Measurements from ENCODE around the gene SLC25A26. TPM values are rescaled to one million over a fixed set of nuclear protein-coding genes. Genes with fewer than 3 reads are reported as not detected.

The SLC25A26 gene
- total and polyA plus RNA-seq, 2 of the 13 experiments (the other 11 are each of a cell fraction or from before 2014, with no cell fraction given) = 23.1 to 32.7 TPM

DNA sequence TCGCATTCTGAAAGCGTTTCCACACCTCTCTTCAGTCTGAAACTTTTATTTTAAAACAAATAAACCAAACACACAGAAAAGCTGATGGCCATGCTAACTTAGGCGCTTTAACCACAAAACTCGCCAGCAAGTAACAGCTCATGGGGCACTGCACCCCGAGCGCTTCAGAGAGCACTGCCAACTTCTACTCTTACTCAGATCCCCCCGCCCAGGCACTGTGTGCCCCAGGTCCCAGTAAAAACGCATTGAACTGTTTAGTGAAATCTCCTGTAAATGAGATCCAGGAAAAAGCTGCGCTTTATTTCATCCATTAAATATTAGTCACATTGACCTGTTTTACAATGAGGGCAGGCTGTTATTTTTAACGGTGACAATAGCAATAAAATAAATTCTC, 180.4 kb downstream of the SLC25A26 start:
- Histone ChIP-seq H3K4me2 (ENCODE audit: low read depth, low read length) (no peak overlapping the region), H2AFZ (ENCODE audit: low read length) (no peak overlapping the region), H3K4me1 (ENCODE audit: insufficient read depth, low read length) (no peaks in the 10 kb centered on the region), H3K27ac (ENCODE audit: extremely low read length, insufficient read depth, low read length) (no peak overlapping the region), H3K9me3 (ENCODE audit: low read length) (no peaks in the 10 kb centered on the region), H3K36me3 (replicated peaks in 1 of 2; ENCODE audit: control insufficient read depth in 1 of 2, insufficient read depth in 2 of 2, low read length in 2 of 2) (peaks cover 20 to 59% of the 10 kb centered on the region in 2 experiments), H3K9ac (ENCODE audit: insufficient read depth, low read depth, low read length) (no peak overlapping the region), H3K27me3 (ENCODE audit: control insufficient read depth in 1 of 2, insufficient read depth in 2 of 2, low read length in 2 of 2) (no peaks in the 10 kb centered on the region), H3K4me3 (replicated peaks in 1 of 3; ENCODE audit: insufficient read depth in 1 of 3, low read depth in 2 of 3, low read length in 3 of 3) (no peak overlapping the region), H3K79me2 (ENCODE audit: insufficient read depth, low read length) (no peaks in the 10 kb centered on the region), H4K20me1 (ENCODE audit: insufficient read depth, low read length) (no peaks in the 10 kb centered on the region)
- no peak for FAIRE-seq
- intact Hi-C loops (cut with micrococcal nuclease; ENCODE audit: unreplicated experiment) = no loop called here
- BruUV-seq (replicated peaks) = no TSS peak
- ChIA-PET POLR2A (no interaction called here), CTCF (ENCODE audit: low intra/inter-chr PET ratio, low total read pairs) (no interaction called here)
- WGBS (ENCODE audit: low lambda C conversion rate) = 97% methylated on average over 9 of the region's 10 CpGs
- DNase-seq (ENCODE audit: low spot score) = no peak
- in situ Hi-C loops (cut with HindIII; ENCODE audit: extremely low pct_ligation_motif_present, low pct_unique_long_range_greater_than_20kb) = no loop called here
- ATAC-seq = no peak
- no peak for TF ChIP-seq ZSCAN20 (CRISPR knock-in tag; IDR thresholded peaks at IDR 0.05; ENCODE audit: borderline replicate concordance)

DNA sequence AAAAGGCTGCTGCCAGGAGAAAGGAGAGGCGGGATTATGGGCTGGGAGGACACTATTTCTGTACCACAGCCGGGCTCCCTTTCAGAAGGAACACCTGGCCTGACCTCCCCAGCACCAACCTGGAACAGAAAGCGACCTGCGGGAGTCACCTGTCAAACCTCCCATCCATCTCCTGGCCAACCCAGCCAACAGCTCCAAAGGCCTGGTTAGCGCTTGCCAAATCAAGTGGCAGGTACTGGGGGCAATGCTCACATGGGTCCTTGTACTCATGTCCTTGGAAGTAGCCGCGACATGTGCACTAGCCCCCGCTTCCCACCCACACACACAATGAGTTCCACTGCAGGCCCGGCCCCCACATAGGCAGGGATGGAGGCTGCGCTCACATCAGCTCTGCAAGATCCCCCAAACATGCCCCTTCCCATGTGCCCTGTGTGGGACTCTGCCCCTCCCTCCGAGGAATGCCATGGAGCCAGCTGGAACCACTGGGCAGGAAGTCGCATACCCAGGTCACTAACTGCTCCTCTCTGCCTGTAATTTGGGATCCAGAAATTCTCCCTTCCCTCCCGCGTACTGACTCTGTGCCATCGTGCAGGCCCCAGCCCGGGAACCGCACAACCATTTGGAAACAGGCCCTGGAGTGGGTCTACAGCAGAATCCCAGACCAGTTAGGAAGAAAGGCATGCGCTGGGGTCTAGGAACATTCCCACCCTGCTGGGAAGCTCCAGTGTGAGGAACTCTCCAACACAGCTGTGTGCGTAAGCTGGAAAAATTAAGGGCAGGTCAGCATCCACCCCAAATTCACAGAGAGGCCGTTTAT, 181.1 kb downstream of the SLC25A26 start:
- no peak overlapping the region for H3K4me2 ChIP-seq (ENCODE audit: low read depth, low read length)
- WGBS (ENCODE audit: low lambda C conversion rate) = 99% methylated on average over 14 of the region's 20 CpGs
- no peaks in the 10 kb centered on the region for H3K27me3 ChIP-seq (ENCODE audit: control insufficient read depth in 1 of 2, insufficient read depth in 2 of 2, low read length in 2 of 2)
- POLR2A ChIA-PET = no interaction called here
- no peak overlapping the region for H3K27ac ChIP-seq (ENCODE audit: extremely low read length, insufficient read depth, low read length)
- DNase-seq (ENCODE audit: low spot score) (no peak), ATAC-seq (no peak), FAIRE-seq (no peak)
- no peak overlapping the region for H3K4me3 ChIP-seq (replicated peaks in 1 of 3; ENCODE audit: insufficient read depth in 1 of 3, low read depth in 2 of 3, low read length in 3 of 3)
- no peaks in the 10 kb centered on the region for H4K20me1 ChIP-seq (ENCODE audit: insufficient read depth, low read length)
- in situ Hi-C loops (cut with HindIII; ENCODE audit: extremely low pct_ligation_motif_present, low pct_unique_long_range_greater_than_20kb) (no loop called here), intact Hi-C loops (cut with micrococcal nuclease; ENCODE audit: unreplicated experiment) (no loop called here)
- no peak overlapping the region for H2AFZ ChIP-seq (ENCODE audit: low read length)
- no TSS peak for BruUV-seq (replicated peaks)
- H3K4me1 ChIP-seq (ENCODE audit: insufficient read depth, low read length) = no peaks in the 10 kb centered on the region
- no peaks in the 10 kb centered on the region for H3K79me2 ChIP-seq (ENCODE audit: insufficient read depth, low read length)
- H3K9ac ChIP-seq (ENCODE audit: insufficient read depth, low read depth, low read length) = no peak overlapping the region
- H3K9me3 ChIP-seq (ENCODE audit: low read length) = no peaks in the 10 kb centered on the region
- peaks cover 21 to 59% of the 10 kb centered on the region in 2 experiments for H3K36me3 ChIP-seq (replicated peaks in 1 of 2; ENCODE audit: control insufficient read depth in 1 of 2, insufficient read depth in 2 of 2, low read length in 2 of 2)
- CTCF ChIA-PET (ENCODE audit: low intra/inter-chr PET ratio, low total read pairs) = no interaction called here
- TF ChIP-seq AGO2 (optimal IDR thresholded peaks at IDR 0.05; ENCODE audit: low read depth, low read length) (peak; percentile 43), ESRRA (CRISPR knock-in tag; IDR thresholded peaks at IDR 0.05; ENCODE audit: low read depth) (no peak)
